ENCODE measurements around the gene SNAI1. TPM values are rescaled to one million over a fixed set of nuclear protein-coding genes. Genes with fewer than 3 reads are reported as not detected.
A peak's percentile ranks its signal among the peaks of the same experiment; 100 is the strongest.

SNAI1 gene
- total and polyA plus RNA-seq, 5 donors from 2014 or later, result 0.34 to 1.4 TPM; not detected in 3

DNA sequence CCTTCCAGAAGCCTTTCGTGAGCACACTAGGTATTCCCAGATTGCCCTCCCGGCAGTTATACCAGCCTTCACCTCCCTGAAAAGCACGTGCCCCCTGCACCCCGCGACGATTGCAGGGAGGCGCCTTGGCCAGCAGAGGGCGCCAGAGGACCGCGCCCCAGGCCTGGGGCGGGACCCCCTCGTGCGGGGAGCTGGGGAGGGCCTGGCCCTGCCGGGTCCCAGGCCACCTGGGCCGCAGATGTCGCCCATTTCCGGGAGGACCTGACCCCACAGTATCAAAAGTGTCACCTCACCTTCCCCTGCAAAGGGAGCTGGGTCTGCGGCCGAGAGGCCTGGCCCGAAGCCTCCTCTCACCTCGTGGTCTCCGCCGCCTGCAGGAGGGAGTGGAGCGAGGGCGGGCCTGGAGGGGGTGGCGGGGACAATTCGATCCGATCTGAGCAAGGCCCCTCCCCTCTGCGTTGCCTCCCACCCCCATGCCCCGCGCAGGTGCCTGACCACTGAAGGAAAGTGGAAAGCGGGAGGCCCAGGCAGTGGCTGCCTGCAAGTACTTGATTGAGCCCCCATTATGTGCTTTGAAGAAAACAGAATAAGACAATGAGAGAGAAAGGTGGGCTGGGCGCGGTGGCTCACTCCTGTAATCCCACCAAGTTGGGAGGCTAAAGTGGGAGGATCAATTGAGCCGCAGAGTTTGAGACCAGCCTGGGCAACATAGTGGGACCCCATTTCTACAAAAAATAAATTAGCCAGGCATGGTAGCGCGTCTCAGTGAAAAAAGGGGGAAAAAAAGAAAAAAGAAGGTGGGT is 3.5 kb upstream of the SNAI1 start:
- Histone ChIP-seq H3K4me1 (ENCODE audit: control insufficient read depth, insufficient read depth, low read length, poor library complexity, severe bottlenecking) (peaks cover 24% of the 10 kb centered on the region), H3K36me3 (ENCODE audit: control insufficient read depth, insufficient read depth, low read length) (no peaks in the 10 kb centered on the region), H3K27me3 (ENCODE audit: control insufficient read depth, insufficient read depth, low read length) (no peaks in the 10 kb centered on the region), H3K27ac (ENCODE audit: insufficient read depth, low read length, poor library complexity, severe bottlenecking) (no peak overlapping the region), H3K9me3 (ENCODE audit: control insufficient read depth in 2 of 2, low read length in 2 of 2) (no peaks in the 10 kb centered on the region), H3K4me3 (ENCODE audit: low read depth, low read length) (no peak overlapping the region)
- Mint-ChIP-seq H3K27me3 (peaks cover 23% of the 10 kb centered on the region), H3K9me3 (no peaks in the 10 kb centered on the region), H3K4me1 (peaks cover 0 to 34% (median 10%) of the 10 kb centered on the region in 4 donors), H3K4me3 (no peak overlapping the region), H3K27ac (peak overlapping the region in 2 of 3 donors; percentile 23 to 76), H3K36me3 (no peaks in the 10 kb centered on the region)
- peak; percentile 49 for ATAC-seq (ENCODE audit: low read depth in 2 of 2)
- peak; percentile 41 to 60 (median 56) for DNase-seq

DNA sequence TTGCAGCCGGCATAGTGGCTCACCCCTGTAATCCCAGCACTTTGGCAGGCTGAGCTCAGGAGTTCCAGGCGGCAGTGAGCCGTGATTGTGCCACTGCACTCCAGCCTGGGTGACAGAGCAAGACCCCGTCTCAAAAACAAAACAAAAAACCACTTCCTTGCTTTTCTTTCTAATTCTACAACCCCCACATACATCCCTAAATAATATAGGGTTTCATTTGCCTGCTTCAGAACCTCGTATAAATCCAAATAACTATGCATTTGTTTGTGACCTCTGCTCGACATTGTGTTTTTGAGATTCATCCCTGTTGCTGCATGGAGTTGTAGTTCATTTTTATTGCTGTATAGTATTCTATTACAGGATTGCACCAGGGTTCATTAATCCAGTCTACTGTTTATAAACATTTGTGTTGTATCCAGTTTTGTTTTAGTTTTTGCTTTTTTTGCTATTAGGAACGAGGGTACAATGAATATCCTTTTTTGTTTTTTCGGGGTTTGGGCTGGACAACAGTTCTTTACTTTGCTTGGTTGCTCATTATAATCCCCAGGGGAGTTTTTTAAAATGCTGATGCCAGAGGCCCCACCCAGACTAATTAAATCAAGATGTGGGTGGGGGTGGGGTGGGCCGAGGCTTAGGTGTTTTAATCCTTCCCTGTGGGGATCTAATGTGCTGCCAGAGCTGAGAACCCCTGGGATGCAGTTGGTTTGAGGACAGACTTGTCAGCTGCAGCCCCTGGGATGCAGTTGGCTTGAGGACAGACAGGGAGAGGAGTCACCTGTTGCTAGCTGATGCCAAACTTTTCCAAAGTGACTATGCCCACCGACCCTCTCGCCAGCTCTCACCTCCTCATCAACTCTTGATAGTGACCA is 2.4 kb upstream of the SNAI1 start:
- H3K4me3 ChIP-seq (ENCODE audit: low read depth, low read length), result no peak overlapping the region
- H3K4me1 Mint-ChIP-seq, result peaks cover 0 to 35% (median 10%) of the 10 kb centered on the region in 4 donors
- H3K4me3 Mint-ChIP-seq, result peak overlapping the region in 2 of 4 donors; percentile 2 to 51
- H3K27me3 Mint-ChIP-seq, result peaks cover 23% of the 10 kb centered on the region
- DNase-seq (no peak), ATAC-seq (ENCODE audit: low read depth in 2 of 2) (no peak)
- no peaks in the 10 kb centered on the region for H3K27me3 ChIP-seq (ENCODE audit: control insufficient read depth, insufficient read depth, low read length)
- peaks cover 24% of the 10 kb centered on the region for H3K4me1 ChIP-seq (ENCODE audit: control insufficient read depth, insufficient read depth, low read length, poor library complexity, severe bottlenecking)
- H3K27ac Mint-ChIP-seq, result peak overlapping the region in 2 of 3 donors; percentile 3 to 23
- H3K9me3 ChIP-seq (ENCODE audit: control insufficient read depth in 2 of 2, low read length in 2 of 2), result no peaks in the 10 kb centered on the region
- H3K27ac ChIP-seq (ENCODE audit: insufficient read depth, low read length, poor library complexity, severe bottlenecking), result no peak overlapping the region
- no peaks in the 10 kb centered on the region for H3K9me3 Mint-ChIP-seq
- no peaks in the 10 kb centered on the region for H3K36me3 ChIP-seq (ENCODE audit: control insufficient read depth, insufficient read depth, low read length)
- H3K36me3 Mint-ChIP-seq, result no peaks in the 10 kb centered on the region

DNA sequence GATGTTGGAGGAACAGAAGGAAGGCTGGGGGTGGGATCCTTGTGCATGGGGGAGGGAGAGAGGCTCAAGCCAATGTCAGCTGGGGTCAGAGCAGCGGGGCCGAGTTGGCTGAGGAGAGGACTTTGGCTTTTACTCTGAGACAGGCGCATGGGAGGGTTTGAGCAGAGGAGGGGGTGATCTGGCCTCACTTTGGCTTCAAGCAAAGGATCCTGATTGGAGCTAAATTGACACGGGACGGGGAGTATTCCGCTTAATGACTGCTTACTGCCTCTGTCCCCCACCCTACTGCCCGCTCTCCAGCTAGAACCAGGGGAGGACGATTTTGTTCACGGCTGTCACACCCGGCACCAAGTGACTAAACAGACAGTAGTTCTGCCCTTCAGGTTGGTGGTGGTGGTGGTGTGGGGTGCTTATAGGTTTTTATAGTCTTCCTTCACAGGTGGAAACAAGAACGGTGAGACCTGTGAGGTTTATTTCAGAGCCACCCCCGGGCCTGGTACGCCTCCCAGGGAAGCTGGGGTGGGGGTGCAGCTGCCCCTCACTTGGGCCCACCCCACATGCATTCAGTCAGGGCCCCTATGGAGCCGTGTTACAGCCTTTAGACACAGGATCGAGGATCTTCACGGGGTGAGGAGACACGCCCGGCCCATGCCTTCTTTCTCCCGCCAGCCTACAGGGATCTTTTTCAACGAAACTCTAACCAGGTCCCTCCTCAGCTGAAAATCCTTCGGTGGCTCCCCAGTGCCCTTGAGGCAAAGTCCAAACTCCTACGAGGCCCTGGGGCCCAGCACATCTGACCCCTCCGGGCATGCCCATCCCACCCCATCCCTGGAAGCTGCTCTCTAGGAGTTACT is 1.3 kb upstream of the SNAI1 start:
- Mint-ChIP-seq H3K4me3 (peak overlapping the region; percentile 2 to 81 (median 54)), H3K27ac (peak overlapping the region in 1 of 3 donors; percentile 52), H3K27me3 (peaks cover 23% of the 10 kb centered on the region), H3K9me3 (no peaks in the 10 kb centered on the region), H3K4me1 (peaks cover 0 to 35% (median 10%) of the 10 kb centered on the region in 4 donors), H3K36me3 (no peaks in the 10 kb centered on the region)
- ATAC-seq (ENCODE audit: low read depth in 2 of 2), result no peak
- Histone ChIP-seq H3K4me3 (ENCODE audit: low read depth, low read length) (no peak overlapping the region), H3K36me3 (ENCODE audit: control insufficient read depth, insufficient read depth, low read length) (no peaks in the 10 kb centered on the region), H3K9me3 (ENCODE audit: control insufficient read depth in 2 of 2, low read length in 2 of 2) (no peaks in the 10 kb centered on the region), H3K27ac (ENCODE audit: insufficient read depth, low read length, poor library complexity, severe bottlenecking) (no peak overlapping the region), H3K27me3 (ENCODE audit: control insufficient read depth, insufficient read depth, low read length) (no peaks in the 10 kb centered on the region), H3K4me1 (ENCODE audit: control insufficient read depth, insufficient read depth, low read length, poor library complexity, severe bottlenecking) (peaks cover 24% of the 10 kb centered on the region)
- no peak for DNase-seq

DNA sequence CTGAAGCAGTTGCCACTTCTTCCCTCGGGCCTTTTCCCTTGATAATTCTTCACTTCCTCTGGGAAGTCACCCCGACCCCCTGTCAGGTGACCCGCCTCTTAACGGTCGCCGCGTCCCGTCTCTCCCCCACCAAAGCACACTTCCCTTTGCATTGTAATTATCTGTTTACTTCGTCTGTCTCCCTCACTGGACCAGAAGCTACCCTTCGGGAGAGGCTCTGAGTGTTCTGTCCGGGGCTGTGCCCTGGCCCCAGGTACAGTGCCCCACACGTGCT is 771 bp upstream of the SNAI1 start:
- Mint-ChIP-seq H3K36me3 (no peaks in the 10 kb centered on the region), H3K27me3 (peaks cover 23% of the 10 kb centered on the region), H3K4me3 (peak overlapping the region in 3 of 4 donors; percentile 2 to 81 (median 62)), H3K27ac (peak overlapping the region in 1 of 3 donors; percentile 52), H3K9me3 (no peaks in the 10 kb centered on the region), H3K4me1 (peaks cover 0 to 35% (median 10%) of the 10 kb centered on the region in 4 donors)
- Histone ChIP-seq H3K36me3 (ENCODE audit: control insufficient read depth, insufficient read depth, low read length) (no peaks in the 10 kb centered on the region), H3K9me3 (ENCODE audit: control insufficient read depth in 2 of 2, low read length in 2 of 2) (no peaks in the 10 kb centered on the region), H3K4me3 (ENCODE audit: low read depth, low read length) (no peak overlapping the region), H3K4me1 (ENCODE audit: control insufficient read depth, insufficient read depth, low read length, poor library complexity, severe bottlenecking) (peaks cover 24% of the 10 kb centered on the region), H3K27me3 (ENCODE audit: control insufficient read depth, insufficient read depth, low read length) (no peaks in the 10 kb centered on the region), H3K27ac (ENCODE audit: insufficient read depth, low read length, poor library complexity, severe bottlenecking) (no peak overlapping the region)
- DNase-seq, result no peak
- no peak for ATAC-seq (ENCODE audit: low read depth in 2 of 2)

DNA sequence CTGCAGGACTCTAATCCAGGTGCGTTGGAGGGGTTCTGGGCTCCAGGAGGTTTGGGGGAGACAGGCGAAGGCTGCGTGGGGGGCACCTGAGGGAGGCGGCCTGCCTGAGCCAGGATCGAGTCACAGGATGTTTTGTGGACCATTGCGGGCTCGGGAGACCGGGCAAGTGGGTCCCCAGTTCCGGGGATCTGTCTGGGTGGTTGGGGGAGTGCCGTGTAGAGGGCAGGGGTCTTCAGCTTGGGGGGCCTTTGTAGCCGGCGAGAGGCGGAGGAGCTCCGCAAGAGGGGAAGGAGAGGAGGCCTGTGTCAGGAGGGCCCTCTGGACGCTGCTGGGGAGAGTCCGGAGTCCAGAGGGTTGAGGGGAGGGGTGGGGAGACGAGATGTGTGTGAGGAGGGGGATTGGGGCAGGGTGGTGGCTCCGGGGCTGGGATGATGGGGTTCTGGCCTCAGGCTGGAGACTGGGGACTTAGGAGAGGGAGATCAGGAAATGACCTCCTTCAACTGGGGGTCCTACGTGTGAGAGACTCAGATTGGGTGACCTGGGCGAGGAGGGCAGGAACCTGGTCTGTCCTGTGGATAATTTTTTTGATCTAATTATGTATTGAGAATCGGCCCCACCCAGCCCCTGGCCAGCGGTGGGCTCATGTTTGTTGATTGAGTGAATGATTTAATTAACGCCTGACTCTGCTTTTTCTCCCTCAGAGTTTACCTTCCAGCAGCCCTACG is 505 bp downstream of the SNAI1 start:
- Histone ChIP-seq H3K27ac (ENCODE audit: insufficient read depth, low read length, poor library complexity, severe bottlenecking) (no peak overlapping the region), H3K27me3 (ENCODE audit: control insufficient read depth, insufficient read depth, low read length) (no peaks in the 10 kb centered on the region), H3K36me3 (ENCODE audit: control insufficient read depth, insufficient read depth, low read length) (no peaks in the 10 kb centered on the region), H3K9me3 (ENCODE audit: control insufficient read depth in 2 of 2, low read length in 2 of 2) (no peaks in the 10 kb centered on the region), H3K4me3 (ENCODE audit: low read depth, low read length) (no peak overlapping the region), H3K4me1 (ENCODE audit: control insufficient read depth, insufficient read depth, low read length, poor library complexity, severe bottlenecking) (peaks cover 24% of the 10 kb centered on the region)
- H3K9me3 Mint-ChIP-seq, result no peaks in the 10 kb centered on the region
- H3K4me1 Mint-ChIP-seq, result peaks cover 0 to 35% (median 10%) of the 10 kb centered on the region in 4 donors
- peaks cover 23% of the 10 kb centered on the region for H3K27me3 Mint-ChIP-seq
- DNase-seq (no peak), ATAC-seq (ENCODE audit: low read depth in 2 of 2) (peak in 1 of 2 donors; percentile 2)
- H3K36me3 Mint-ChIP-seq, result no peaks in the 10 kb centered on the region
- H3K4me3 Mint-ChIP-seq, result peak overlapping the region in 3 of 4 donors; percentile 70 to 75 (median 71)
- peak overlapping the region; percentile 51 to 83 (median 81) for H3K27ac Mint-ChIP-seq

DNA sequence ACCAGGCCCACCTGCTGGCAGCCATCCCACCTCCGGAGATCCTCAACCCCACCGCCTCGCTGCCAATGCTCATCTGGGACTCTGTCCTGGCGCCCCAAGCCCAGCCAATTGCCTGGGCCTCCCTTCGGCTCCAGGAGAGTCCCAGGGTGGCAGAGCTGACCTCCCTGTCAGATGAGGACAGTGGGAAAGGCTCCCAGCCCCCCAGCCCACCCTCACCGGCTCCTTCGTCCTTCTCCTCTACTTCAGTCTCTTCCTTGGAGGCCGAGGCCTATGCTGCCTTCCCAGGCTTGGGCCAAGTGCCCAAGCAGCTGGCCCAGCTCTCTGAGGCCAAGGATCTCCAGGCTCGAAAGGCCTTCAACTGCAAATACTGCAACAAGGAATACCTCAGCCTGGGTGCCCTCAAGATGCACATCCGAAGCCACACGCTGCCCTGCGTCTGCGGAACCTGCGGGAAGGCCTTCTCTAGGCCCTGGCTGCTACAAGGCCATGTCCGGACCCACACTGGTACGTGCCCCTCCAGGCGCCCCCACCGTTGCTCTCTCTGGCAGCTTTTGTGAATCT is 1.1 kb downstream of the SNAI1 start:
- no peak for DNase-seq
- H3K27ac ChIP-seq (ENCODE audit: insufficient read depth, low read length, poor library complexity, severe bottlenecking), result no peak overlapping the region
- no peak for ATAC-seq (ENCODE audit: low read depth in 2 of 2)
- H3K9me3 Mint-ChIP-seq, result no peaks in the 10 kb centered on the region
- peak overlapping the region in 1 of 3 donors; percentile 81 for H3K27ac Mint-ChIP-seq
- H3K36me3 Mint-ChIP-seq, result no peaks in the 10 kb centered on the region
- no peak overlapping the region for H3K4me3 ChIP-seq (ENCODE audit: low read depth, low read length)
- no peaks in the 10 kb centered on the region for H3K9me3 ChIP-seq (ENCODE audit: control insufficient read depth in 2 of 2, low read length in 2 of 2)
- H3K27me3 Mint-ChIP-seq, result peaks cover 23% of the 10 kb centered on the region
- H3K4me1 Mint-ChIP-seq, result peaks cover 0 to 35% (median 10%) of the 10 kb centered on the region in 4 donors
- H3K27me3 ChIP-seq (ENCODE audit: control insufficient read depth, insufficient read depth, low read length), result no peaks in the 10 kb centered on the region
- peaks cover 19% of the 10 kb centered on the region for H3K4me1 ChIP-seq (ENCODE audit: control insufficient read depth, insufficient read depth, low read length, poor library complexity, severe bottlenecking)
- H3K36me3 ChIP-seq (ENCODE audit: control insufficient read depth, insufficient read depth, low read length), result no peaks in the 10 kb centered on the region
- peak overlapping the region in 3 of 4 donors; percentile 25 to 77 (median 70) for H3K4me3 Mint-ChIP-seq
